MG63 (cell line): ENCODE measurements around the gene MAD1L1. TPM values are rescaled to one million over a fixed set of nuclear protein-coding genes. Genes with fewer than 3 reads are reported as not detected.

Source experiments
- DNase-seq: peaks from one replicate; pipeline ENCODE4 v3.0.0-alpha.2; 2020
- H3K27me3 ChIP-seq: fragments of 250-450 bp; sonication (Bioruptor Pico); 2 replicates; pipeline ENCODE4 v1.5.1; 2020; ENCODE audit warnings: mild to moderate bottlenecking, moderate library complexity
- H3K36me3 ChIP-seq: fragments of 250-450 bp; sonication (Bioruptor Pico); 2 replicates; pipeline ENCODE4 v1.5.1; 2020; ENCODE audit warnings: mild to moderate bottlenecking, moderate library complexity
- H3K4me3 ChIP-seq: fragments of 250-450 bp; sonication (Bioruptor Pico); 2 replicates; pipeline ENCODE4 v1.5.1; 2020; ENCODE audit warnings: mild to moderate bottlenecking, moderate library complexity
- H3K9me3 ChIP-seq: fragments of 250-450 bp; sonication (Bioruptor Pico); 2 replicates; pipeline ENCODE4 v1.5.1; 2020; ENCODE audit warnings: mild to moderate bottlenecking, moderate library complexity
- total RNA-seq: library from RNA; depleted of rRNA; stranded (reverse); fragments of >200 nt; shearing (Covaris generic); gene quantifications from 2 replicates; pipeline ENCODE4 v1.2.3, GENCODE V29; 2014; ENCODE audit warnings: low replicate concordance

MAD1L1 gene
- total RNA-seq, 1 experiment from 2014 or later, result 65.1 TPM

DNA sequence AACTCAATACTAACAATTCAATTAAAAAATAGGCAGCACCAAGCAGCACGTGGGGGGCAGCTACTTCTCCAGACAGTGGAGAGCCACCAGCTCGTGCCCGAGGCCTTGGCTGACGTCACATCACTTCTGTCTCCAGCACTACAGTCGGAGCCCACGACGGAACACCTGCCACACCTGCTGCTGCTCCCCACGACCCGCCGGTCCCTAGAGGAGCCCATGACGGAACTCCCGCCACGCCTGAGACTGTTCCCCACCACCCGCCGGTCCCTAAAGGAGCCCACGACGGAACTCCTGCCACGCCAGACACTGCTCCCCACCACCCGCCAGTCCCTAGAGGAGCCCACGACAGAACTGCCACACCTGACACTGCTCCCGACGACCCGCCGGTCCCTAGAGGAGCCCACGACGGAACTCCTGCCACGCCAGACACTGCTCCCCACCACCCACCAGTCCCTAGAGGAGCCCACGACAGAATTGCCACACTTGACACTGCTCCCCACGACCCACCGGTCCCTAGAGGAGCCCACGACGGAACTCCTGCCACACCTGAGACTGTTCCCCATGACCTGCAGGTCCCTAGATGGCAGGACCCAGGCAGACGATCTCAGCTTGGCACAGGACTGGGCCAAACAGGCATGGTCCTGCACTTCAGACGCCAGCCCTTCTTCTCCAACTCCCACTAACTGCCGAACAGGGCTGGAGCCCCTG, 304.7 kb downstream of the MAD1L1 start:
- H3K9me3 ChIP-seq, result no peaks in the 10 kb centered on the region
- H3K27me3 ChIP-seq, result no peaks in the 10 kb centered on the region
- H3K4me3 ChIP-seq, result no peak overlapping the region
- DNase-seq, result no peak
- H3K36me3 ChIP-seq, result no peaks in the 10 kb centered on the region

DNA sequence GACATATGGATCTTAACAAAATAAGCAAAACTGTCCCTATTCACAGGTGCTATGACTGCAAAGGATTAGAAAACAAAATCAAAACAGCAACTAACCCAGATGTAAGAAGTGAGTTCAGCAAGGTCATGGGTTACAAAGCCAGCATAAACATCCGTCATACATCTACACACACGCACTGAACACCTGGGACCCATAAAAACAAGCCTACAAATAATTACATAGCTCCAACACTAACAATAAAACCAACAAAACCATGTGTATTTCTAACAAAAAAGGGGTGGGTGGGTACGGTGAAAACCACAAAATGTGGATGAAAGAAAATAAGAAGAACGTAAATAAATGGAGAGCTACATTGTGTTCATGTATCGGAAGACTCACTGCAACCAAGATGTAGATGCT, 305.8 kb downstream of the MAD1L1 start:
- Histone ChIP-seq H3K27me3 (no peaks in the 10 kb centered on the region), H3K9me3 (no peaks in the 10 kb centered on the region), H3K36me3 (no peaks in the 10 kb centered on the region), H3K4me3 (no peak overlapping the region)
- no peak for DNase-seq

DNA sequence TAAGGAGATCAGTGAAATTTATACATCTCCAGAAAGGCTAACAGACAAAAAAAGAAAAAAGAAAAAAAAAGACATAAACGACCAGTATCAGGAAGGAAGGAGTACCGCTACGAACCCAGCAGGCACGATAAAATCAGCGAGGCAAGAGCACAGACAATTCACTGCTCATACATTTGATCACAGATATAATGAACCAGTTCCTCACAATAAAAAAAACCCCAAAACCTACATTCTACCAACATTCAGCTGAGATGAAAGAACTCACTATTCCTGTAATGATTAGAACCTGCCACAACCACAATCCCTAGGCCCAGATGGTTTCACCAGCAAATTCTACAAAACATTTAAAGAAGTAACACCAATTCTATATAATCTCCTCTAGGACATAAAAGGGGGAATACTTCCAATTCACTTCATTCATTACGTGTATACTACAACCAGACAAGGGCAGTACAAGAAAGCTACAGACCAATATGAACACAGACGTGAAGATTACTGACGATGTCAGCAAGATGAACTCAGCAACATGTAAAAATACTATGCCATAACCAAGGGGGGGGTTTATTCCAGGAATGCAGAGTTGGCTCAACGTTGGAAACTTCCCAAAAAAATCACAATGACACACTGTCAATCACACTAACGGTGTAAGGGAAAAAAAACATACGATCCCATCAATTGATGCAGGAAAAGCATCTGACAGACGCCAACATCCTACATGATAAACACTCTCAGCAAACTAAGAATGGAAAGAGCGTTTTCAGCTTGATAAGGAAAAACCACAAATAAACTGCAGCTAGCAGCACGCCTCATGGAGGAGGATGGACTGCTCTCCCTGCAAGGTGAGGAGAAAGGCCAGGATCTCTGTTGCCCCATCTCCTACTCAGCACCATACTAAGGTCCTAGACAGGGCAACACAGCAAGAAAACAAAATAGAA, 306.5 kb downstream of the MAD1L1 start:
- H3K27me3 ChIP-seq, result no peaks in the 10 kb centered on the region
- no peaks in the 10 kb centered on the region for H3K9me3 ChIP-seq
- DNase-seq, result no peak
- H3K4me3 ChIP-seq, result no peak overlapping the region
- H3K36me3 ChIP-seq, result no peaks in the 10 kb centered on the region

DNA sequence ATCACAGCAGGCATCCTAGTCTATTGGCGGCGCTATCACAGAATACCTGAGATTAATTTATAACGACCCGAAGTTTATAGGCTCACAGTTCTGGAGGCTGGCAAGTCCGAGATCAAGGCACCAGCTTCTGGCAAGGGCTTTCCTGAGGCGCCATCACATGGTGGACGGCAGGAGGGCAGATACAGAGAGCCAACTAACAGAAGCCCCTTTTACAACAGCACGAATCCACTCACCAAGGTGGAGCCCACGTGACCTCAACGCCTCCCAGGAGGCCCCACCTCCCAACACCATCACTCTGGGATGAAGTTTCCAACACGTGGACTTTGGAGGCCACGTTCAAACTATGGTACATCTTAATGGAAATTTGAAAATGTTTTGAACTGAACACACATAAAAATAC, 307.4 kb downstream of the MAD1L1 start:
- Histone ChIP-seq H3K4me3 (no peak overlapping the region), H3K27me3 (no peaks in the 10 kb centered on the region), H3K9me3 (no peaks in the 10 kb centered on the region), H3K36me3 (no peaks in the 10 kb centered on the region)
- no peak for DNase-seq

DNA sequence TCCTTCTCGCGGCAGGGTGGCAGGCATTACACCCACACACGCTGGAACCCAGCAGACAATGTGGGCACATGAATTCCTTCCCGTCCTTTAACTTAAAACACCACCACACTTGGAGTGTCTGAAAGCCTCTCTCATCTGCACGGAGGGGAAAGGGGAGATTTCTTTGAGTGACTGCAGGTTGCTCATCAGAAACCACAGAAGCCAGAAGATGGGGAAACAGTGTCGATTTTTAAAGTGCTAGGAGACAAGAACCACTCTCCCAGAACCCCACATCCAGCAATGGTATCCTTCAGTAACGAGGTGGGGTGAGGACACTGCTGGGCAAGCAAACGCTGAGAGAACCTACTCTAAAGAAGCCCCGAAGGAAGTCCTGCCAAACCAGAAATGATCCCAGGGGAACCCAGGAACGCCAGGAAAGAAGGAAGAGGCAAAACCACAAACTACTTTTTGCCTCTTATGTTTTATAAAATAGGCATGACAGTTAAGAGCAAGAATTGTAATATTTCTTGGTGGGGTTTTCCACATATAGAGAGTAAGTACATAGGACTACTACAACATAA, 308.4 kb downstream of the MAD1L1 start:
- Histone ChIP-seq H3K36me3 (no peaks in the 10 kb centered on the region), H3K4me3 (no peak overlapping the region), H3K9me3 (no peaks in the 10 kb centered on the region), H3K27me3 (no peaks in the 10 kb centered on the region)
- peak; percentile 59 for DNase-seq

DNA sequence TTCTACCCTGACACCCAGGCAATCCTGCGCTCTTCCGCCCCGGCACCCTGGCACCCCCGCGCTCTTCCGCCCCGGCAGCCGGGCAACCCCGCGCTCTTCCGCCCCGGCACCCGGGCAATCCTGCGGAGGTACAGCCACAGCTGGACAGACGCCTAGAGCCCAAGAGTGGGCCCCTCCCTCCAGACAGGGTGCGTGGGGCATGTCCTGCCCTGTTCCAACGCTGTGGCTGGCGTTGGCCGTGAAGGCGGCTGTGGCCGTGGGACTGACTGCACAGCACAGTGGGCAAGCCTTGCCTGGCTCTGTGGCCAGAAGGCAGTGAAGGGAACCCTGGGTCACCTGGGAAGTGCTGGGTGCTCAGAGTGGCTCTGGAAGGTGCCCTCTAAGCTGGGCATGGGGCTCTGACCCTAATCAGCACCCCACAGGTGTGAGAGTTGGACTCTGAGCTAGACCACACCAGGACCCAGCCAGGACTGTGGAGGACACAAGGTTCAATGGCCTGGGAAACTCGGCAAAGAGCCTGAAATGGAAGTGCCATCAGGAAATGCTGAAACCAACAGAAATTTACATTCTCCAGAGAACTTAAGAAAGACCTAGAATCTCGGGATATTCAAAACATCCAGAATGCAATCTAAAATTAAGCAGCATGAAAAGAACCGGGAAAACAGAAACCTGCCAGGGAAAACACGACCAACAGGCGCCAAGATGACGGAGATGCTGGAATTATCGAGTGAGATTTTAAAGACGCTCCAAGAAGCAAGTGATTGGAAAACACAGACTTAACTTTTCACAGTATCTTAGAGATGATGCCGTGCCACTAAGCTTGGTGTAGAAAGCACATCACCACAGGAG, 309.1 kb downstream of the MAD1L1 start:
- Histone ChIP-seq H3K27me3 (no peaks in the 10 kb centered on the region), H3K4me3 (no peak overlapping the region), H3K9me3 (no peaks in the 10 kb centered on the region), H3K36me3 (no peaks in the 10 kb centered on the region)
- no peak for DNase-seq

DNA sequence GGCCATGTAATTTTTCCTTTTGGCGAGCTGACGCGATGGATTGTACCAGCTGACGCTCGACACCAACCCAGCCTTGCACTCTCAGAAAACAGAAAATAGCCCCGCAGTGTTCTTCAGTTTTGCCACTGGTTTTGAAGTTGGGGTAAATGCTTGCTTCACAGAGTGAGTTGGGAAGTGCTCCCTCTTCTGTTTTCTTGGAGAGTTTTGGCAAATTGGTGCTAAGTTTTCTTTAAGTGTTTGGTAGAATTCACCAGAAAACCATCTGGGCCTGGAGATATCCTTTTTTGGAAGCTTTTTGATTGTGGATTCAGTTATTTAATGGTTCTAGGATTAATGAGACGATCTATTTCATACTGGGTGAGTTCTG, 309.9 kb downstream of the MAD1L1 start:
- Histone ChIP-seq H3K27me3 (no peaks in the 10 kb centered on the region), H3K36me3 (no peaks in the 10 kb centered on the region), H3K4me3 (no peak overlapping the region), H3K9me3 (no peaks in the 10 kb centered on the region)
- DNase-seq, result no peak

DNA sequence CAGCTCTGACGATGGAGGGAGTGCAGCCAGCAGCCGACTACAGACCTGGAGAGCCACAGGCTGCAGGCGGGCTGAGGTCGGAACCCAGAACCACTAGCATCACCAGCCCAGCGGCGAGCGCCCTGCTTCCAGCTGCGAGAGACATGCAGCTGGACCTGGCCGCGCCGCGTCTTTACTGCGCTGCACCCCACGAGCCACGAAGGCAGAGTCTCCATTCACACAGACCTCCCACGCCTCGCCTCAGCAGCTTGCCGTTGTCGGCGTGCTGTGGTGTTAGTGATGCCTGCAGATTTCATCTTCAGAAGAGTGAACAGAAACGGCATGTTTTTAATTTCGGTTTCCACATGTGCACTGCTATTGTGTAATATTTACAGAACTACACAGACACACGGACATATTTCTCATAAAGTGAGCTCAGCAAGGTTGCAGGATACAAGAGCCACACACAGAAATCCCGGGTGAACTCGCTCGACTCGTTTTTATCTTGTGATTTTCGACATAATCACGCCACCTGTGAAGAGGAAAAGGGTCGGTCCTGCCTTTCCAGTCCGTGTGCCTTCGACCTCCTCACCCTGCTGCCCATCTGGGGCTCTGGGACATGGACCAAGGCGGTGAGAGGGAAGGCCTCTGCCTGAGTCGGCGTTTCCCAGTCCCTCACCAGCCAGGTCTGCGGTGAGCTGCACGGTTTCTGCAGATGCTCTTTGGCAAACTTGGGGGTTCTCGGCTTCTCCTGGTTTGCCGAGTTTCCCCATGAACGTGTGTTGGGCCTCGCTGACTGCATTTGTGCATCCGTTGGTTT, 310.5 kb downstream of the MAD1L1 start:
- H3K27me3 ChIP-seq, result no peaks in the 10 kb centered on the region
- no peak for DNase-seq
- H3K4me3 ChIP-seq, result no peak overlapping the region
- no peaks in the 10 kb centered on the region for H3K9me3 ChIP-seq
- no peaks in the 10 kb centered on the region for H3K36me3 ChIP-seq

DNA sequence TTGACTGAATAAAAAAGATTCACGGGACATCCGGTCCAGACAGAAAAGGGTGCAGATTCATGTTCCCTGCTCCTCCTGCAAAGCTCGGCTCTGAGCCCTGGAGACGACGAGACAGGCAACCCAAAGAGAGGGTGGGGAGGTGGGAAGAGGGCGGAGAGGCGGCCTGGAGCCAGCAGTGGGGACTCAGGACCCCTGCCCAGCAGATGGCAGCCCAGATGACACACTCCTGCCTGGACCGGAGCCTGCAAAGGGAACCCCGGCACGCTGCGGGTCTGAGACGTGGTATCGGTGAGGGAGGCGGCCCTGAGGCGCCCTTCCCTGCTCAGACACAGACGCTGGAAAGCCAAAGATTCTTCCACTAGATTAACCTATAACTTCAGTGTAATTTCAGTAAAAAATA, 311.9 kb downstream of the MAD1L1 start:
- DNase-seq, result no peak
- H3K27me3 ChIP-seq, result no peaks in the 10 kb centered on the region
- no peak overlapping the region for H3K4me3 ChIP-seq
- no peaks in the 10 kb centered on the region for H3K9me3 ChIP-seq
- H3K36me3 ChIP-seq, result no peaks in the 10 kb centered on the region

DNA sequence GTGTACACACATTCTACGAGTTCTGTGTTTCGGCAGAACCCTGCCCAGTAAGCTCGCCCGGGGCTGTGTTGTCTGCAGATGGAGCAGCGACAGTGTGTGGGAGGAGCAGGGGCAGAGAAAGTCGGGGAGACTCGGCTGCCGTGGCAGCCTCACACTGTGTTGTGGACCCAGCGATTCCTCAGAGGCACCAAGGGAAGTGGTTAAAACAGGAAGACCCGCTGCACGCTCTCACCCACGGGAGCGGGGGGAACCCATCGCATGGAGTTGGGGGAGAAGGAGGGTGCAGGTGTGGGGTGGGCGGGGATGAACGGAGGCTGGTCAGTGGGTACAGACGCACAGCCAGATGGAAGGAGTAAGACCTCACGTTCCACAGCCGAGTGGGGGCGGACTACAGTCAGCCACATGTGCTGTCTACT, 312.5 kb downstream of the MAD1L1 start:
- no peaks in the 10 kb centered on the region for H3K36me3 ChIP-seq
- H3K27me3 ChIP-seq, result no peaks in the 10 kb centered on the region
- H3K4me3 ChIP-seq, result no peak overlapping the region
- no peak for DNase-seq
- H3K9me3 ChIP-seq, result no peaks in the 10 kb centered on the region

DNA sequence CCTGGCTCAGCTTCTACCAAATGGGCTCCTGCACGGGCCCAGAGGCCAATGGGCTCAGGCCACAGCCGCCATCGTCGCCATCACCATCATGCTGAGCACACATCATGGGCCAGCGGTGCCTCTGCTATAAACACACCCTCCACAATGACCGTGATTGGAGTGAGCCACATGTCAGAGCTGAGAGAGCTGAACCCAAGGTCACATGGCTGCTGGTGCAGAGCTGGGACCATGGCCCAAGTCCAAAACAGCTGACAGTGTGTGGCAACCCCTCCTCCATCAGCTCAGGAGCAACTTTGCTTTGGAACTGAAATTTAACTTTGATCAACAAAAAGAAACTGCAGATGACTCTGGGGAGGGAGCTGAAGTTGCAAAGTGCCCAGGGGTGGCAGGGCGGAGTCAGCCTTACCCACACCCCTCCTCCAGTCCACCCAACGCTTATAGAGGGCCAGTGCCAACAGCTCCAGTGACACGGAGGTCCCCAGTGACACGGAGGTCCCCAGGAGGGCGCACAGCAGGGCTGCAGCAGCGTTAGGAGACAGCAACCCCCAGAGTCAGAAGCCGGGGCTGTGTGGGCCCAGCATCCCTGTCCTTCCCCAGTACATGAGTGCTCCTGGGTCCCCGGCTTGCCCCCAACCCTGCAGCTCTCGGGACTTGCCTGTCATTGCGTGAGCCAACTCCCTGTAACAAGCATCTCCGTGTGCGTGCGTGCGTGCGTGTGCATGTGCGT, 313.0 kb downstream of the MAD1L1 start:
- no peaks in the 10 kb centered on the region for H3K27me3 ChIP-seq
- H3K36me3 ChIP-seq, result no peaks in the 10 kb centered on the region
- no peaks in the 10 kb centered on the region for H3K9me3 ChIP-seq
- no peak overlapping the region for H3K4me3 ChIP-seq
- no peak for DNase-seq

DNA sequence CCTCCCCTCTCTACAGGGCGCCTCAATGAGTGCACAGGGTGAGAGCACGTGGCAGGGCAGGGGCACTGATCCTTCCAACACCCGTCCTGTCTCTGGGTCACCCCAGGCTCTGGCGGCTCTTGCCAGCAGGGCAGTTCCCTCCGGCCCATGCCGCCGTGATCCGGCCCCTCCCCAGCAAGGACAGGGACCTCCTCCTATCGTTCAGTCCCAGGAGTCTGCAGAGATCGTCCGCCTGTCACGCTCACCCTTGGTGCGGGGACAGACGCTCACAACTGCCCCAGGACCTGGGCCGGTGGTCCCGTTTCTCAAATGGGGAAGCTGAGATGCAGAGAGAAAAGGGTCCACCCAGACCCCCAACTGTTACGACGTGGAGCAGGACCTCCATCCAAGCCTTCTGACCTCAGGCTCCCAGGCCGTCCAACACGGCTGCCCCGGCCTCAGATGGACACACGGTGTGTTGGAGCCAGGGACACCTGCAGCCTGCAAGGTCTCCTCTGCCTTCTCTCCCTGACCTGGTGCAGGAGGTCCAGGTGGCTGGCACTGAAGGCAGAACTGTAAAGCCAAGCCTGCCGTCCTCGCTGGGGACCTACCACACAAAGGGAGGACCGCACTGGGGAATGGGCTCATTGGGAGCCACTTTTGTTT, 313.7 kb downstream of the MAD1L1 start:
- H3K27me3 ChIP-seq, result no peaks in the 10 kb centered on the region
- DNase-seq, result no peak
- H3K36me3 ChIP-seq, result no peaks in the 10 kb centered on the region

DNA sequence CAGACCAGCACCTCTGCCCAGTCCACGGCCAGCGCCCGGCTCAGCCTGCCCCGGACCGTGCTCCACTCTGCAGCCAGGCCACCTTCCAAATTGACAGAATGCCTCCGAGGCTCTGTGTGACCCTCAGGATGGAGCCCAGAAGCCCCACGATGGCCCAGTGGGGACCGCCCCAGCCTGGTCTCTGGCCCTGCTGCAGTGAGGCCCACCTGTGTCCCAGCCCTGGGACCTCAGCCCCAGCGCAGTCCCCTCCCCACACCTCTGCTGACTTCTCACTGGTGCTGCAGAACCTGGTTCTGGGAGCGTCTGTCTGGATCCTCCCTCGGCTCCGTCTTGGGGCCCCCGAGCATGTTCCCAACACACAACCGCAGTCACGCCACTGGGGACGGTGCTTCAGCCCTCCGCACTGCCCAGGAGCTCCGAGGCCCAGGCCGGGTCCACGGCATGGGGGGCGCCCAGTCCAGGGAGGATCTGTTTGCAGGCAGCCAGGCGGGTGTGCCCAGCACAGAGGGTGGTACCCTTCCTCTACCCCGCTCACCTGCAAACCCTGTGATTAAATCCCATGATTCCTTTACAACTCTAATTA, 314.6 kb downstream of the MAD1L1 start:
- H3K27me3 ChIP-seq, result no peaks in the 10 kb centered on the region
- DNase-seq, result no peak
- H3K36me3 ChIP-seq, result no peaks in the 10 kb centered on the region
- no peak overlapping the region for H3K4me3 ChIP-seq
- H3K9me3 ChIP-seq, result no peaks in the 10 kb centered on the region

More for the DNA sequence above, 313.7 kb downstream of the MAD1L1 start:
- Histone ChIP-seq H3K9me3 (no peaks in the 10 kb centered on the region), H3K4me3 (no peak overlapping the region)

DNA sequence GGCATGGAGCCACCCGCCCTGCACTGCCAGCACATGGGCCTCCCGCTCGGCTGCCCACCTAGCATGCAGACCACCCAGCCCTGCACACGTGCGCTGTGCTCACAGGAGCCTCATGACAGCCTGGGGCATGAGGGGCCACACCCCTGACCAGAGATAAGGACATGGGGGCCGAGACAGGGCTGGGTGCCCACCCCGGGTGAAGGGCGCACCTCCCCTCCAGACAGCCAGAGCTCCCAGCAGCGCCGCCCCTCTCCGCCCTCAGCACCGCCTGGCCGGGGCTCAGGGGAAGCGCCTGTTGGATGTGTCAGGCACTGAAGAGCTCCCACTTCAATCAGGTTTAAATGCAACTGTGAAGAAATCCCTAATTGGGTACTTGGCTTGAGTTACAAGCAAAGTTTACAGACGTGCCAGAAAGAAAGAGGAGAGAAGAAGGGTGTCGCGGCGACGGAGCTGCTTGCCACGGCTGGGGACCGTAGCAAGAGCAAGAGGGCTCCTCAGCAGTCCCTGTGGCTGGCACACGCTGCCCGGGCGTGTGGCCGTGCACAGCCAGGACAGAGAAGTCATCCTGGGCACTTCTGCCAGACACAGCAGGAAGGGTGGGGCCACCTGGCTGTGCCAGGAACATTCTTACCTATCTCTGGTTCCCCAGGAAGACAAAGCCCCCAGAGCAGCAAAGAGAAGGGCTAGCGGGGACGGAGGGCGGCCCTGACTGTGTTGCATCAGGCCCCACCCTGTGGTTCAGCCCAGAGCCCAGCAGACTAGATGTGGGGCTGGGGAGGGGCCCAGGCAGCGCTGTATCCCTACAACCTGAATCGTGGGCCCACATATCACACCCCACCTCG, 315.3 kb downstream of the MAD1L1 start:
- no peaks in the 10 kb centered on the region for H3K36me3 ChIP-seq
- no peaks in the 10 kb centered on the region for H3K9me3 ChIP-seq
- H3K4me3 ChIP-seq, result no peak overlapping the region
- DNase-seq, result peak; percentile 47
- H3K27me3 ChIP-seq, result no peaks in the 10 kb centered on the region
